Measurements from ENCODE around the gene SYNE3. TPM values are rescaled to one million over a fixed set of nuclear protein-coding genes. Genes with fewer than 3 reads are reported as not detected.
"Not testable (repeated sequence)": the region's sequence is repeated elsewhere in the genome, so short reads cannot be mapped to it uniquely, and the experiment has no call there.

Gene SYNE3
- total and polyA plus RNA-seq, 5 experiments from 2014 or later, result 2.4 to 48.2 (median 4.6) TPM

DNA sequence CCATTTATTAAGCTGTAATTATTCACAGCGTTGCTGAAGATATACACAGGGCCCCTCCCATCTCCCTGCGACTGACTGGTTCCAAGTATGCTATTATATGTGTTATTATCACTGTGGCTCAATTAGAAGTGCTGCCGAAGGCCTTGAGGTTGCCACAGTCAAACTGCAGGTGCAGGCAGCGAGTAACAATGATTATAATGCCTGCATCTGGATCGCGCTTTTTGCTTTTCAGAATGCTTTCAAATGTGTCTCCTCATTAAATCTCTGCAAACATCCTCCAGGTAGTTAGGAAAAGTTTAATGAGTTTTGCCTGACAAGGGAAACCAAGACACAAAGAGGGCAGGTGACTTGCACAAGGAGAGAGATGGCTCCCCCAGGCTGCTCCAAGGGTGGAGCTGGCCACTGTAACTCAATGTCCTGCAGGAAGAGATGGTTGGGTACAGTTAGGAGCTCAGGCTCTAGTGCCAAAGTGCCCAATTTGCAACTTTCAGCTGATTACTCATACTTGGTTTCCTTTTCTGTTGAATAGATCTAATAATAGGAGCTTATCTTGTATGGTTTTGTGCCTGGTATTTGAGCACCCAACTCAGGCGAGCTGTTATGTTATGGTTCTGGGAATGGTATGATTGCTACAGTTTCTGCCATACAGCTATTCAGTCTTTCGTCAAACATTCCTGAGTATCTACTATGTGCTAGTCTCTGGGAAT is 1.7 kb upstream of the SYNE3 start:
- POLR2A ChIA-PET, result interaction anchor here (0.7 to 16.9 kb wide), 6 partner anchors 9 to 74 kb away, joined by 4 to 398 read pairs (median 6); partner anchors contain the start of gene GLRX5
- ATAC-seq, result no peak
- no peaks in the 10 kb centered on the region for H3K27me3 Mint-ChIP-seq
- peak in 1 of 10 donors; percentile 18 for DNase-seq
- H3K4me1 Mint-ChIP-seq, result peaks cover 47 to 84% (median 78%) of the 10 kb centered on the region in 4 donors
- H3K4me3 Mint-ChIP-seq, result peak overlapping the region; percentile 70 to 89 (median 84)
- no peaks in the 10 kb centered on the region for H3K36me3 Mint-ChIP-seq
- H3K9me3 Mint-ChIP-seq, result no peaks in the 10 kb centered on the region
- peak overlapping the region; percentile 81 to 99 (median 96) for H3K27ac Mint-ChIP-seq

- H3K27me3 Mint-ChIP-seq, result no peaks in the 10 kb centered on the region
- POLR2A ChIA-PET, result interaction anchor here (0.7 to 16.9 kb wide), 12 partner anchors 9 to 73 kb away, joined by 3 to 398 read pairs (median 4); partner anchors contain the start of gene GLRX5
- H3K4me1 Mint-ChIP-seq, result peaks cover 44 to 77% (median 74%) of the 10 kb centered on the region in 4 donors
- H3K27ac Mint-ChIP-seq, result peak overlapping the region; percentile 80 to 96 (median 91)
- peaks cover 0 to 7% (median 0%) of the 10 kb centered on the region in 3 donors for H3K36me3 Mint-ChIP-seq
- ATAC-seq, result peak; percentile 81 to 93
- peak; percentile 76 to 85 (median 79) for DNase-seq
- no peaks in the 10 kb centered on the region for H3K9me3 Mint-ChIP-seq
- H3K4me3 Mint-ChIP-seq, result peak overlapping the region; percentile 86 to 95 (median 88)
Observed at GRCh38 chr14:95515596-95516552, 576 bp downstream of the SYNE3 start.

- Mint-ChIP-seq H3K36me3 (peaks cover 0 to 9% (median 0%) of the 10 kb centered on the region in 3 donors), H3K9me3 (no peaks in the 10 kb centered on the region), H3K27ac (peak overlapping the region; percentile 80 to 92 (median 88)), H3K27me3 (no peaks in the 10 kb centered on the region), H3K4me1 (peaks cover 44 to 77% (median 75%) of the 10 kb centered on the region in 4 donors), H3K4me3 (peak overlapping the region; percentile 86 to 95 (median 88))
- DNase-seq, result no peak
- POLR2A ChIA-PET, result interaction anchor here (0.9 to 16.9 kb wide), 7 partner anchors 11 to 72 kb away, joined by 3 to 398 read pairs (median 5); partner anchors contain the start of gene GLRX5
- peak in 1 of 2 donors; percentile 4 for ATAC-seq
Observed at GRCh38 chr14:95515080-95515489, 1.4 kb downstream of the SYNE3 start.

- ATAC-seq, result no peak
- no peaks in the 10 kb centered on the region for H3K9me3 Mint-ChIP-seq
- peaks cover 0 to 14% (median 0%) of the 10 kb centered on the region in 3 donors for H3K36me3 Mint-ChIP-seq
- peaks cover 43 to 77% (median 75%) of the 10 kb centered on the region in 4 donors for H3K4me1 Mint-ChIP-seq
- H3K27me3 Mint-ChIP-seq, result no peaks in the 10 kb centered on the region
- POLR2A ChIA-PET, result interaction anchor here (1.1 to 16.9 kb wide), 6 partner anchors 10 to 72 kb away, joined by 4 to 398 read pairs (median 17); partner anchors contain the start of gene GLRX5
- no peak for DNase-seq
- H3K27ac Mint-ChIP-seq, result peak overlapping the region; percentile 77 to 92 (median 88)
- H3K4me3 Mint-ChIP-seq, result peak overlapping the region; percentile 86 to 95 (median 88)
Observed at GRCh38 chr14:95514131-95515079, 2.0 kb downstream of the SYNE3 start.

- Mint-ChIP-seq H3K4me3 (peak overlapping the region in 2 of 10 donors; percentile 4 to 20), H3K9me3 (no peaks in the 10 kb centered on the region), H3K27me3 (no peaks in the 10 kb centered on the region), H3K4me1 (peaks cover 43 to 75% (median 75%) of the 10 kb centered on the region in 4 donors), H3K27ac (peak overlapping the region in 8 of 10 donors; percentile 7 to 89 (median 41)), H3K36me3 (peaks cover 0 to 18% (median 0%) of the 10 kb centered on the region in 3 donors)
- POLR2A ChIA-PET, result interaction anchor here (1.4 to 16.9 kb wide), 4 partner anchors 12 to 47 kb away, joined by 4 to 398 read pairs (median 29); partner anchors contain the start of gene GLRX5
- ATAC-seq (no peak), DNase-seq (no peak)
Observed at GRCh38 chr14:95513291-95513690, 3.2 kb downstream of the SYNE3 start.

DNA sequence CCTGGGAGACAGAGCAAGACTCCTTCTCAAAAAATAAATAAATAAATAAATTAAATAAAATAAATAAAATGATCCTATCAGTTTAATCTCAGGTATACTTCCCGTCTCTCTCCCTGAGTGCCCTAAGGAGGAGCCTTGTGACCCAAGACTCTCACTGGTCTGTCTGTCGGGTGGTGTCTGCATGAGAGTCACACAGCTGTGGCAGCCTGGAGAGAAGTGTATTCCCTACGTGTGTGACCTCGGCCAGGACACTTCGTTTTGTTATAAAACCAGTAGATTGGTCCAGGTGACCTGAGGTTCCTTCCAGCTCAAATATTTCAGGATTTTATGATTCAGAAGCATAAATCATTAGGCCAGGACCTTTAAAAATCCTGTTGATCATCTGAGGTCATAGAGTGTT is 4.8 kb downstream of the SYNE3 start:
- DNase-seq (no peak), ATAC-seq (no peak)
- peak overlapping the region in 8 of 10 donors; percentile 3 to 89 (median 61) for H3K27ac Mint-ChIP-seq
- peaks cover 34 to 76% (median 76%) of the 10 kb centered on the region in 4 donors for H3K4me1 Mint-ChIP-seq
- POLR2A ChIA-PET, result interaction anchor here (1.4 to 16.9 kb wide), 3 partner anchors 12 to 45 kb away, joined by 4 to 398 read pairs (median 5); partner anchors contain the start of gene GLRX5
- H3K36me3 Mint-ChIP-seq, result peaks cover 0 to 22% (median 1%) of the 10 kb centered on the region in 3 donors
- H3K4me3 Mint-ChIP-seq, result no peak overlapping the region
- no peaks in the 10 kb centered on the region for H3K27me3 Mint-ChIP-seq
- H3K9me3 Mint-ChIP-seq, result no peaks in the 10 kb centered on the region

DNA sequence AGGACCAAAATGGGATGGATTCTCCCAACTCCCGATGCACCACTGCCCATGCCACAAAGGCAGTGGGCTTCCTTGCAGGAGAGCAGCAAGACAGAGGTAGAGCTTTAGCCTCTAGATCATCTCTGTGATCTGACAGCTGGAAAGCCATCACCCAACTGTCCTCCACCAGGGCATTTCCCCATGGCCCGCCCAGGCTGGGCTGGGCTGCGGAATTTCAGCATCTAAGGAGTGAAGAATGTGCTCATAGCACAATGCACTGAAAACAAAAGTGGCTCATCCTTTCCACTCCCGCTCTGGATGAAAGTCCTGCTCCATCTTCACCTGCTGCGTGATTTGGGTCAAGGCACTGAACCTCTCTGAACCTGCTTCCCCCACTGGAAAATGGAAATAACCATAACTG is 5.6 kb downstream of the SYNE3 start:
- H3K9me3 Mint-ChIP-seq, result no peaks in the 10 kb centered on the region
- H3K4me1 Mint-ChIP-seq, result peaks cover 33 to 83% (median 82%) of the 10 kb centered on the region in 4 donors
- peak overlapping the region in 4 of 10 donors; percentile 37 to 78 (median 58) for H3K27ac Mint-ChIP-seq
- ATAC-seq (no peak), DNase-seq (no peak)
- H3K4me3 Mint-ChIP-seq, result no peak overlapping the region
- H3K27me3 Mint-ChIP-seq, result no peaks in the 10 kb centered on the region
- POLR2A ChIA-PET, result interaction anchor here (1.6 kb wide), 1 partner anchor 13 kb away, joined by 5 read pairs; no protein-coding TSS in a partner anchor
- peaks cover 0 to 27% (median 1%) of the 10 kb centered on the region in 3 donors for H3K36me3 Mint-ChIP-seq

DNA sequence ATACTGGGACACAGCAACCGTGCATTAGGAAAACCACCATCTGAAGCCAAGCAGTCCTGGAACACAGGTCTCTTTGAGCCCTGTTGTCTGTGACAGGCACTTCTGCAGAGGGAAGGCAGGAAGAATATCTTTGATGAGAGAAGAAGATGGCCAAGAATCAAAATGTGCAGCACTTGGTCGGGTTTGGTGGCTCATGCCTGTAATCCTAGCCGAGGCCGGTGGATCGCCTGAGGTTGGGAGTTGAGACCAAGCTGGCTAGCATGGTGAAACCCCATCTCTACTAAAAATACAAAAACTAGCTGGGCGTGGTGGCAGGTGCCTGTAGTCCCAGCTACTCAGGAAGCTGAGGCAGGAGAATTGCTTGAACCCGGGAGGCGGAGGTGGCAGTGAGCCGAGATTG is 6.1 kb downstream of the SYNE3 start:
- peaks cover 0 to 29% (median 1%) of the 10 kb centered on the region in 3 donors for H3K36me3 Mint-ChIP-seq
- ATAC-seq, H3K9me3 Mint-ChIP-seq, DNase-seq, H3K27me3 Mint-ChIP-seq: not testable (repeated sequence)
- H3K4me3 Mint-ChIP-seq, result peak overlapping the region in 1 of 10 donors; percentile 41
- POLR2A ChIA-PET, result interaction anchor here (1.6 kb wide), 1 partner anchor 13 kb away, joined by 5 read pairs; no protein-coding TSS in a partner anchor
- peaks cover 33 to 83% (median 82%) of the 10 kb centered on the region in 4 donors for H3K4me1 Mint-ChIP-seq
- H3K27ac Mint-ChIP-seq, result peak overlapping the region in 8 of 10 donors; percentile 53 to 87 (median 72)

GRCh38 chr14:95509495-95509894 is 7.0 kb downstream of the SYNE3 start:
- ATAC-seq, result no peak
- POLR2A ChIA-PET, result no interaction called here

GRCh38 chr14:95508377-95508776 is 8.1 kb downstream of the SYNE3 start:
- DNase-seq, result no peak
- Mint-ChIP-seq H3K27me3 (no peaks in the 10 kb centered on the region), H3K27ac (peak overlapping the region; percentile 47 to 89 (median 80)), H3K36me3 (peaks cover 0 to 36% (median 1%) of the 10 kb centered on the region in 3 donors), H3K9me3 (no peaks in the 10 kb centered on the region), H3K4me3 (peak overlapping the region in 1 of 10 donors; percentile 3), H3K4me1 (peaks cover 35 to 83% (median 79%) of the 10 kb centered on the region in 4 donors)
- POLR2A ChIA-PET, result interaction anchor here (0.5 to 2.0 kb wide), 5 partner anchors 10 to 61 kb away, joined by 3 to 5 read pairs (median 3); no protein-coding TSS in a partner anchor
- ATAC-seq, result no peak

More at GRCh38 chr14:95509495-95509894, 7.0 kb downstream of the SYNE3 start:
- Mint-ChIP-seq H3K36me3 (peaks cover 0 to 30% (median 1%) of the 10 kb centered on the region in 3 donors), H3K27ac (peak overlapping the region in 7 of 10 donors; percentile 58 to 87 (median 65)), H3K4me3 (no peak overlapping the region), H3K27me3 (no peaks in the 10 kb centered on the region), H3K9me3 (no peaks in the 10 kb centered on the region), H3K4me1 (peaks cover 32 to 83% (median 82%) of the 10 kb centered on the region in 4 donors)
- no peak for DNase-seq
